NCI-H2107 (cell line): ENCODE results near the gene PCDHGC4.

Experiments
- DNase-seq: peaks from one replicate; lab custom pipeline; 2025; lab: John Stamatoyannopoulos, UW

Gene PCDHGC4

GRCh38 chr5:141484641-141485311 lies at the start of gene PCDHGC4:
TSS of gene PCDHGC4 (plus strand) at chr5:141485030. CDS start at chr5:141485174, 144 bp downstream.
- DNase-seq: no peak

- no peak for DNase-seq
These were observed 47.6 kb upstream of the PCDHGC4 start for GRCh38 chr5:141437221-141437620.

- no peak for DNase-seq
These were observed 45.3 kb upstream of the PCDHGC4 start for GRCh38 chr5:141439411-141440141.

GRCh38 chr5:141440341-141440740 lies 44.5 kb upstream of the PCDHGC4 start:
- DNase-seq: no peak

GRCh38 chr5:141441571-141442170 lies 43.2 kb upstream of the PCDHGC4 start:
- DNase-seq: no peak

GRCh38 chr5:141465351-141465750 lies 19.5 kb upstream of the PCDHGC4 start:
- no peak for DNase-seq

GRCh38 chr5:141475625-141476131 lies 9.2 kb upstream of the PCDHGC4 start, which contains the start of gene PCDHGC3:
TSS of gene PCDHGC3 (plus strand) at chr5:141475966. CDS start at chr5:141476117, 151 bp downstream.
- peak; percentile 63 for DNase-seq

GRCh38 chr5:141476132-141476911 lies 8.5 kb upstream of the PCDHGC4 start:
- peak; percentile 4 for DNase-seq

- DNase-seq: no peak
These were observed 7.7 kb upstream of the PCDHGC4 start for GRCh38 chr5:141477044-141477575.

GRCh38 chr5:141477815-141478214 lies 7.0 kb upstream of the PCDHGC4 start:
- DNase-seq: no peak

GRCh38 chr5:141478321-141478945 lies 6.4 kb upstream of the PCDHGC4 start:
- DNase-seq: no peak

GRCh38 chr5:141479776-141480175 lies 5.1 kb upstream of the PCDHGC4 start:
- DNase-seq: no peak

GRCh38 chr5:141483902-141484301 lies 928 bp upstream of the PCDHGC4 start:
- no peak for DNase-seq

- no peak for DNase-seq
These were observed 555 bp upstream of the PCDHGC4 start for GRCh38 chr5:141484310-141484640.

- DNase-seq: no peak
These were observed 658 bp downstream of the PCDHGC4 start for GRCh38 chr5:141485321-141486055.

GRCh38 chr5:141486091-141486490 lies 1.3 kb downstream of the PCDHGC4 start:
- no peak for DNase-seq

GRCh38 chr5:141487131-141487530 lies 2.3 kb downstream of the PCDHGC4 start:
- no peak for DNase-seq

- DNase-seq: peak; percentile 7
These were observed 4.0 kb downstream of the PCDHGC4 start, which contains the start of gene PCDHGC5 for GRCh38 chr5:141488591-141489561. TSS of gene PCDHGC5 (plus strand) at chr5:141489081. CDS start at chr5:141489241, 160 bp downstream.

GRCh38 chr5:141489841-141490240 lies 5.0 kb downstream of the PCDHGC4 start:
- DNase-seq: no peak
